H7 (cell line): Measurements from ENCODE around the gene MEOX2. TPM values are rescaled to one million over a fixed set of nuclear protein-coding genes. Genes with fewer than 3 reads are reported as not detected.

Experiments
- DNase-seq: peaks from one replicate; pipeline ENCODE4 v3.0.0; 2012
- H3K27me3 ChIP-seq: 2 replicates; pipeline ENCODE4 v1.6.0; 2011; ENCODE audit warnings: mild to moderate bottlenecking, low read length; ENCODE audit not compliant: control insufficient read depth, insufficient read depth
- H3K36me3 ChIP-seq: replicated peaks from 2 replicates; pipeline ENCODE4 v1.5.1; 2011; ENCODE audit warnings: low read length; ENCODE audit not compliant: control insufficient read depth, insufficient read depth
- H3K4me3 ChIP-seq: 2 replicates; pipeline ENCODE4 v1.5.1; 2011; ENCODE audit warnings: low read depth, mild to moderate bottlenecking, control low read depth, low read length, moderate library complexity; ENCODE audit not compliant: insufficient read depth
- total RNA-seq: library from RNA; depleted of rRNA; stranded (reverse); fragments of >200 nt; shearing (Covaris generic); gene quantifications from 2 replicates; pipeline ENCODE4 v1.2.3, GENCODE V29; 2014

MEOX2 gene
- total RNA-seq, 1 experiment from 2014 or later: not detected

GRCh38 chr7:15686957-15687545 is 568 bp upstream of the MEOX2 start:
- DNase-seq: peak; percentile 16
- Histone ChIP-seq H3K27me3 (peaks cover 58% of the 10 kb centered on the region), H3K4me3 (peak overlapping the region; percentile 29; the same call in 1 of the 2 replicates), H3K36me3 (no peaks in the 10 kb centered on the region)

GRCh38 chr7:15685358-15686294 is 857 bp downstream of the MEOX2 start:
- peak; percentile 59 for DNase-seq
- peak overlapping the region; percentile 29 for H3K4me3 ChIP-seq
- peaks cover 58% of the 10 kb centered on the region for H3K27me3 ChIP-seq
- no peaks in the 10 kb centered on the region for H3K36me3 ChIP-seq

GRCh38 chr7:15684871-15685270 is 1.6 kb downstream of the MEOX2 start:
- peak; percentile 16 for DNase-seq
- Histone ChIP-seq H3K27me3 (peaks cover 58% of the 10 kb centered on the region), H3K4me3 (no peak overlapping the region)

GRCh38 chr7:15684111-15684800 is 2.2 kb downstream of the MEOX2 start:
- Histone ChIP-seq H3K4me3 (no peak overlapping the region), H3K36me3 (no peaks in the 10 kb centered on the region), H3K27me3 (peaks cover 55% of the 10 kb centered on the region)
- DNase-seq: no peak

More at GRCh38 chr7:15684871-15685270, 1.6 kb downstream of the MEOX2 start:
- H3K36me3 ChIP-seq: no peaks in the 10 kb centered on the region

- peaks cover 43% of the 10 kb centered on the region for H3K27me3 ChIP-seq
- H3K36me3 ChIP-seq: no peaks in the 10 kb centered on the region
- H3K4me3 ChIP-seq: no peak overlapping the region
- DNase-seq: no peak
These were observed 3.7 kb downstream of the MEOX2 start for GRCh38 chr7:15682751-15683245.

GRCh38 chr7:15682111-15682510 is 4.4 kb downstream of the MEOX2 start:
- DNase-seq: no peak
- Histone ChIP-seq H3K4me3 (no peak overlapping the region), H3K36me3 (no peaks in the 10 kb centered on the region), H3K27me3 (peaks cover 36% of the 10 kb centered on the region)

- Histone ChIP-seq H3K27me3 (peaks cover 32% of the 10 kb centered on the region), H3K36me3 (no peaks in the 10 kb centered on the region), H3K4me3 (no peak overlapping the region)
- no peak for DNase-seq
These were observed 4.9 kb downstream of the MEOX2 start for GRCh38 chr7:15681631-15682030.

- Histone ChIP-seq H3K27me3 (peaks cover 27% of the 10 kb centered on the region), H3K4me3 (no peak overlapping the region), H3K36me3 (no peaks in the 10 kb centered on the region)
- no peak for DNase-seq
These were observed 5.3 kb downstream of the MEOX2 start for GRCh38 chr7:15681186-15681585.

GRCh38 chr7:15680446-15680845 is 6.0 kb downstream of the MEOX2 start:
- no peak for DNase-seq
- Histone ChIP-seq H3K4me3 (no peak overlapping the region), H3K27me3 (peaks cover 20% of the 10 kb centered on the region), H3K36me3 (no peaks in the 10 kb centered on the region)

- DNase-seq: no peak
- peaks cover 8% of the 10 kb centered on the region for H3K27me3 ChIP-seq
- H3K4me3 ChIP-seq: no peak overlapping the region
- H3K36me3 ChIP-seq: no peaks in the 10 kb centered on the region
These were observed 7.2 kb downstream of the MEOX2 start for GRCh38 chr7:15679306-15679705.

- no peak for DNase-seq
- H3K27me3 ChIP-seq: peaks cover 3% of the 10 kb centered on the region; the same call in 1 of the 2 replicates
These were observed 7.8 kb downstream of the MEOX2 start for GRCh38 chr7:15678653-15679052.

GRCh38 chr7:15675379-15675778 is 11.1 kb downstream of the MEOX2 start:
- Histone ChIP-seq H3K4me3 (no peak overlapping the region), H3K27me3 (no peaks in the 10 kb centered on the region), H3K36me3 (no peaks in the 10 kb centered on the region)
- DNase-seq: no peak

More at GRCh38 chr7:15678653-15679052, 7.8 kb downstream of the MEOX2 start:
- no peaks in the 10 kb centered on the region for H3K36me3 ChIP-seq
- no peak overlapping the region for H3K4me3 ChIP-seq

- Histone ChIP-seq H3K27me3 (no peaks in the 10 kb centered on the region), H3K36me3 (no peaks in the 10 kb centered on the region), H3K4me3 (no peak overlapping the region)
- no peak for DNase-seq
These were observed 11.9 kb downstream of the MEOX2 start for GRCh38 chr7:15674586-15674985.

- no peak for DNase-seq
- Histone ChIP-seq H3K4me3 (no peak overlapping the region), H3K36me3 (no peaks in the 10 kb centered on the region), H3K27me3 (no peaks in the 10 kb centered on the region)
These were observed 16.9 kb downstream of the MEOX2 start for GRCh38 chr7:15669443-15670090.
